ENCODE measurements around the gene GPR108. TPM values are rescaled to one million over a fixed set of nuclear protein-coding genes. Genes with fewer than 3 reads are reported as not detected.

GPR108 gene
- total and polyA plus RNA-seq, 2 of the 13 experiments (the other 11 are each of a cell fraction or from before 2014, with no cell fraction given) = 36.4 to 63.0 TPM

DNA sequence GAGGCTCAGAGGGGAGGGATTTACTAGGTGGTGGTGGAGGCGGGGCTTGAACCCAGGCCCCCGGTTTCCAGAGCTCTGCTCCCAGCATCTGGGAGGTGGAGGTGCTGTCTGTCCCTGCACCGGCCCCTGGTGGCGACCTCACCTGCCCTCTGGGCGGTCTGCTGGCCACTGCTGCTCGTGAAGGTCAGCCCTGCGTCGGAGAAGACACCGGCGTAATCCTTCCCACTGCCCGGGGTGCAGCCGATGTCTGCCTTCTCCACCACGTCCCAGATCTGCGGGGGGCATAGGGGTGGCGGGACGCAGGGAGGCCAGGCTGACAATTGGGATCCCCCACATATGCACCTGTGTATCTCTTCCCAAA is 29.7 kb downstream of the GPR108 start:
- WGBS (ENCODE audit: low lambda C conversion rate) = 93% methylated on average over 9 of the region's 16 CpGs
- TF ChIP-seq ZNF251 (CRISPR knock-in tag; IDR thresholded peaks at IDR 0.05) (no peak), TAF15 (IDR thresholded peaks at IDR 0.05; ENCODE audit: low read depth, low read length, poor library complexity, severe bottlenecking) (peak; percentile 79), HMGA1 (CRISPR knock-in tag; conservative IDR thresholded peaks at IDR 0.05) (no peak), ZFY (CRISPR knock-in tag; IDR thresholded peaks at IDR 0.05) (no peak), AGO2 (optimal IDR thresholded peaks at IDR 0.05; ENCODE audit: low read depth, low read length) (peak; percentile 91), NR2F1 (CRISPR knock-in tag; IDR thresholded peaks at IDR 0.05) (0 out of 4 replicates have a peak, but pooled peaks of 1 of the 2 experiments have one; percentile 13), U2AF1 (optimal IDR thresholded peaks at IDR 0.05; ENCODE audit: low read depth, low read length) (peak; percentile 40), CREB1 (IDR thresholded peaks at IDR 0.05) (no peak), CREB1 (CRISPR knock-in tag; IDR thresholded peaks at IDR 0.05) (no peak), DNMT1 (CRISPR knock-in tag; IDR thresholded peaks at IDR 0.05) (no peak), SIN3B (IDR thresholded peaks at IDR 0.05; ENCODE audit: low read length) (no peak), IRF2 (CRISPR knock-in tag; IDR thresholded peaks at IDR 0.05) (no peak), MAFF (IDR thresholded peaks at IDR 0.05; ENCODE audit: low read depth, low read length) (no peak), ZBTB21 (CRISPR knock-in tag; IDR thresholded peaks at IDR 0.05) (no peak), MTF2 (CRISPR knock-in tag; IDR thresholded peaks at IDR 0.05; ENCODE audit: borderline replicate concordance) (no peak), ZNF761 (CRISPR knock-in tag; conservative IDR thresholded peaks at IDR 0.05) (no peak), HCFC1 (IDR thresholded peaks at IDR 0.05; ENCODE audit: low read depth, low read length) (no peak), POLR2A (IDR thresholded peaks at IDR 0.05; ENCODE audit: insufficient read depth in 1 of 2, low read depth in 2 of 2, low read length in 2 of 2) (peak in 1 of 2 experiments; percentile 34; a peak in 1 of 4 replicates), MEIS2 (CRISPR knock-in tag; IDR thresholded peaks at IDR 0.05) (no peak), NR2F6 (IDR thresholded peaks at IDR 0.05) (no peak), NR2F6 (CRISPR knock-in tag; IDR thresholded peaks at IDR 0.05) (no peak), ZNF883 (CRISPR knock-in tag; IDR thresholded peaks at IDR 0.05; ENCODE audit: not compliant biosample characterization) (no peak), MIER2 (CRISPR knock-in tag; IDR thresholded peaks at IDR 0.05) (no peak), ZNF136 (CRISPR knock-in tag; IDR thresholded peaks at IDR 0.05; ENCODE audit: low read depth) (no peak), MED13 (CRISPR knock-in tag; IDR thresholded peaks at IDR 0.05) (no peak), ZFAT (CRISPR knock-in tag; conservative IDR thresholded peaks at IDR 0.05) (no peak)
- TF ChIP-seq, protein P1, sequence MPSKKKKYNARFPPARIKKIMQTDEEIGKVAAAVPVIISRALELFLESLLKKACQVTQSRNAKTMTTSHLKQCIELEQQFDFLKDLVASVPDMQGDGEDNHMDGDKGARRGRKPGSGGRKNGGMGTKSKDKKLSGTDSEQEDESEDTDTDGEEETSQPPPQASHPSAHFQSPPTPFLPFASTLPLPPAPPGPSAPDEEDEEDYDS (CRISPR knock-in tag; IDR thresholded peaks at IDR 0.05) = no peak
- TF ChIP-seq, protein P2, sequence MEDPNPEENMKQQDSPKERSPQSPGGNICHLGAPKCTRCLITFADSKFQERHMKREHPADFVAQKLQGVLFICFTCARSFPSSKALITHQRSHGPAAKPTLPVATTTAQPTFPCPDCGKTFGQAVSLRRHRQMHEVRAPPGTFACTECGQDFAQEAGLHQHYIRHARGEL (CRISPR knock-in tag; IDR thresholded peaks at IDR 0.05) = no peak
- TF ChIP-seq, protein P3, sequence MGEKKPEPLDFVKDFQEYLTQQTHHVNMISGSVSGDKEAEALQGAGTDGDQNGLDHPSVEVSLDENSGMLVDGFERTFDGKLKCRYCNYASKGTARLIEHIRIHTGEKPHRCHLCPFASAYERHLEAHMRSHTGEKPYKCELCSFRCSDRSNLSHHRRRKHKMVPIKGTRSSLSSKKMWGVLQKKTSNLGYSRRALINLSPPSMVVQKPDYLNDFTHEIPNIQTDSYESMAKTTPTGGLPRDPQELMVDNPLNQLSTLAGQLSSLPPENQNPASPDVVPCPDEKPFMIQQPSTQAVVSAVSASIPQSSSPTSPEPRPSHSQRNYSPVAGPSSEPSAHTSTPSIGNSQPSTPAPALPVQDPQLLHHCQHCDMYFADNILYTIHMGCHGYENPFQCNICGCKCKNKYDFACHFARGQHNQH (CRISPR knock-in tag; IDR thresholded peaks at IDR 0.05) = no peak
- TF ChIP-seq, protein P4, sequence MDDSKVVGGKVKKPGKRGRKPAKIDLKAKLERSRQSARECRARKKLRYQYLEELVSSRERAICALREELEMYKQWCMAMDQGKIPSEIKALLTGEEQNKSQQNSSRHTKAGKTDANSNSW (CRISPR knock-in tag; IDR thresholded peaks at IDR 0.05; ENCODE audit: borderline replicate concordance) = no peak

More for the DNA sequence above, 29.7 kb downstream of the GPR108 start:
- no peak overlapping the region for H3K9ac ChIP-seq (ENCODE audit: insufficient read depth, low read depth, low read length)
- CTCF ChIA-PET (ENCODE audit: low intra/inter-chr PET ratio, low total read pairs) = no interaction called here
- H3K36me3 ChIP-seq (replicated peaks in 1 of 2; ENCODE audit: control insufficient read depth in 1 of 2, insufficient read depth in 2 of 2, low read length in 2 of 2) = peaks cover 29 to 89% of the 10 kb centered on the region in 2 experiments
- H4K20me1 ChIP-seq (ENCODE audit: insufficient read depth, low read length) = peaks cover 67% of the 10 kb centered on the region
- H3K9me3 ChIP-seq (ENCODE audit: low read length) = no peaks in the 10 kb centered on the region
- ATAC-seq = peak; percentile 12; the same call in 2 of the 3 replicates
- POLR2A ChIA-PET = interaction anchor here (1.2 kb wide), 1 partner anchor 13 kb away, joined by 5 read pairs; the partner anchor contains the start of gene C3
- no peak overlapping the region for H3K4me2 ChIP-seq (ENCODE audit: low read depth, low read length)
- no peak overlapping the region for H3K4me3 ChIP-seq (replicated peaks in 1 of 3; ENCODE audit: insufficient read depth in 1 of 3, low read depth in 2 of 3, low read length in 3 of 3)
- intact Hi-C loops (cut with micrococcal nuclease; ENCODE audit: unreplicated experiment) = no loop called here
- H3K79me2 ChIP-seq (ENCODE audit: insufficient read depth, low read length) = no peaks in the 10 kb centered on the region
- in situ Hi-C loops (cut with HindIII; ENCODE audit: extremely low pct_ligation_motif_present, low pct_unique_long_range_greater_than_20kb) = no loop called here
- DNase-seq (ENCODE audit: low spot score) = no peak
- FAIRE-seq = no peak
- H3K27ac ChIP-seq (ENCODE audit: extremely low read length, insufficient read depth, low read length) = no peak overlapping the region
- no TSS peak for BruUV-seq (replicated peaks)
- no peak overlapping the region for H2AFZ ChIP-seq (ENCODE audit: low read length)
- 0 out of 2 replicates have a peak, but pooled peaks cover 17% of the 10 kb centered on the region for H3K4me1 ChIP-seq (ENCODE audit: insufficient read depth, low read length)
- H3K27me3 ChIP-seq (ENCODE audit: control insufficient read depth in 1 of 2, insufficient read depth in 2 of 2, low read length in 2 of 2) = no peaks in the 10 kb centered on the region
